Activated naive CD8-positive, alpha-beta T cell (primary cell): ENCODE results near the gene NSUN2.
"Not testable (repeated sequence)": the region's sequence is repeated elsewhere in the genome, so short reads cannot be mapped to it uniquely, and the experiment has no call there.

Experiments used
- H3K27ac Mint-ChIP-seq: one replicate; pipeline ENCODE4 v1.8.0; 2021; ENCODE audit warnings: mixed read lengths
- H3K27me3 Mint-ChIP-seq: one replicate; pipeline ENCODE4 v1.8.0; 2021; ENCODE audit warnings: mixed read lengths
- H3K36me3 Mint-ChIP-seq: one replicate; pipeline ENCODE4 v1.8.0; 2021; ENCODE audit warnings: mixed read lengths
- H3K4me1 Mint-ChIP-seq: one replicate; pipeline ENCODE4 v1.8.0; 2021; ENCODE audit warnings: low read depth, mixed read lengths
- H3K4me3 Mint-ChIP-seq: one replicate; pipeline ENCODE4 v1.8.0; 2021; ENCODE audit warnings: mild to moderate bottlenecking, mixed read lengths
- H3K9me3 Mint-ChIP-seq: one replicate; pipeline ENCODE4 v1.8.0; 2021; ENCODE audit warnings: low read depth, mixed read lengths

The NSUN2 gene

DNA sequence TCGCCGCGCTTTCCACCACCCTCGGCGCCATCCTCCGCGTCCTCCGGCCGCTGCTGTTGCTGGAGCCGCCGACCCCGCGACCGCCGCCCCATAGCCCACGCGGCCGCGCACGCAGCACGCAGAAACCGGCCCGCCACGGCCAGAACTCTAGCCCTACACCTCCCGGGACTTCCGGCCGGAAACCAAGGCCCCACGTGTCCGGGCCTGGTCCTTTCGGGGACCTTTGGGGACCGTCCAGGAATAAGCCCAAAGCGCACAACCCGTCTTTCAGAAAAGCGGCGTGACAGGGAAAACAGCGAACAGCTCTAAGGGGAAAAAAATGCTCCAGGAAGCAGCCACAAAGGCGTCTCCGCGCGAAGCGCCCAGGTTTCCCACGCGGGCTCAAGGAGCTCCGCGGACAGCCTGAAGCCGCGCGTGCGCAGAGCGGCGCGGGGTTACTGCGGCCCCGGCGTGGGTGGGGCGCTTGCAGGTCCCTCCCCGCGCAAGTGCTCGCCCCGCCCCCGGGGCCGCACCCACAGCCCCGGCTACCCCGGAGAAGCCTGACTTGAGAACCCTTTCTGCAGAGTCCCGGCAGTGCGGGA lies at the start of gene NSUN2, which contains the start of gene SRD5A1:
NSUN2 (minus strand) TSS at position 157 of the 581 bp plus-strand sequence; CDS start at position 92, 65 bp downstream.
SRD5A1 (plus strand) TSS at position 553 of the 581 bp plus-strand sequence. CDS start 137 bp downstream, outside the sequence.
- H3K9me3 Mint-ChIP-seq = no peaks in the 10 kb centered on the region
- H3K4me3 Mint-ChIP-seq = peak within 1 kb of the TSS; percentile 100
- H3K4me1 Mint-ChIP-seq = peaks cover 47% of the 10 kb centered on the region
- H3K27ac Mint-ChIP-seq = peak within 1 kb of the TSS; percentile 97
- no peaks in the 10 kb centered on the region for H3K27me3 Mint-ChIP-seq
- peaks cover 18% of the 10 kb centered on the region for H3K36me3 Mint-ChIP-seq

DNA sequence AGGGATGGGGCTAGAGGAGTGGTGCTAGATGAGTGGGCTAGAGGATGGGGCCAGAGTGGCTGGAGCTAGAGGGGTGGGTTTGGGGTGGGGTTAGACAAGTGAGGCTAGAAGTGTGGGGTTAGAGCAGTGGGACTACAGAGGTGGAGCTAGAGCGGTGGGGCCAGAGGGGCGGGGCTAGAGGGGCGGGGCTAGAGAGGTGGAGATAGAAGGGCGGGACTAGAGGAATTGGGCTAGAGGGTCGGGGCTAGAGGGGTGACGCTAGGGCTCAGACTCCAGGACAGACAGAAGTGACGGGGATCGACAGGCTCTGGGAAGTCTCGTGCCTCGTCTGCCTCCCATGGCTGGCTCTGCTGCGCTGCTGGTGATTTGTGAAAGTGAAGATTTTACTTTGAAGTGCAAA lies 49.4 kb upstream of the NSUN2 start:
- Mint-ChIP-seq H3K27me3 (peaks cover 22% of the 10 kb centered on the region), H3K4me3 (no peak overlapping the region), H3K4me1 (peaks cover 4% of the 10 kb centered on the region), H3K27ac (no peak overlapping the region), H3K9me3 (no peaks in the 10 kb centered on the region), H3K36me3 (no peaks in the 10 kb centered on the region)

DNA sequence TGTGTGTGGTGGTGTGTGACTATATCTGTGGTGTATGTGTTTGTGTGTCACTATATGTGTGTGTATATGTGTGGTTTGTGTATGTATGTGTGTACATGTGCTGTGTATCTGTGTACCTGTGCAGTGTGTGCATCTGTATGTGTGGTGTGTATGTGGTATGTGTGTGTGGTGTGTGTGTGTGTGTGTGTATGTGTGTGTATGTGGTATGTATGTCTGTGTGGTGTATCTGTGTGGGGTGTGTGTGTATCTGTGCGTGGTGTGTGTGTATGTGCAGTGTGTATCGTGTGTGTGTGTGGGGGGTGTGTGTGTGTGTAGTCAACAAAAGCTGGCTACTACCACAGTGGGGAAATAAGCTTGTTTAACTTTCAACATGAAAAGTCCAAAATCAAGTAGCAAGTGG lies 48.8 kb upstream of the NSUN2 start:
- peaks cover 2% of the 10 kb centered on the region for H3K4me1 Mint-ChIP-seq
- no peaks in the 10 kb centered on the region for H3K9me3 Mint-ChIP-seq
- no peaks in the 10 kb centered on the region for H3K36me3 Mint-ChIP-seq
- no peak overlapping the region for H3K27ac Mint-ChIP-seq
- H3K27me3 Mint-ChIP-seq = peaks cover 21% of the 10 kb centered on the region
- no peak overlapping the region for H3K4me3 Mint-ChIP-seq

DNA sequence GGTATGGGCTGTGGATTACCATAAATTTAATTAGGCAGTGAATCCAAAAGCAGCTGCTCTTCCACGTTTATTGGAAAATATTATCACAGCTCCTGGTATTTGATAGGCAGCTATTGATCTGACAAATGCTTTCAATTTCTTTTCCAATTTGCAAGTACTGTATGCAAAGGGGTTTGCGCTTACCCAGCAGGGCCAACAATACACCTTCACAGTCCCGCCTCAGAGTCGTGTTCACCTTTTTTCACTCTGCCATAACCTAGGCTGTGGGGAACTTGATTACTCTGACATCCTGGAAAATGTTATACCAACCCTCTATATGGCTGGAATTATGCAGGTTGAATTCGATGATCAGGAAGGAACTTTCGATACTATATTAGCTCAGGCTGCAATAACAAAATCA lies 48.1 kb upstream of the NSUN2 start:
- H3K9me3 Mint-ChIP-seq = no peaks in the 10 kb centered on the region
- no peaks in the 10 kb centered on the region for H3K4me1 Mint-ChIP-seq
- no peak overlapping the region for H3K4me3 Mint-ChIP-seq
- no peak overlapping the region for H3K27ac Mint-ChIP-seq
- no peaks in the 10 kb centered on the region for H3K36me3 Mint-ChIP-seq
- peaks cover 14% of the 10 kb centered on the region for H3K27me3 Mint-ChIP-seq

DNA sequence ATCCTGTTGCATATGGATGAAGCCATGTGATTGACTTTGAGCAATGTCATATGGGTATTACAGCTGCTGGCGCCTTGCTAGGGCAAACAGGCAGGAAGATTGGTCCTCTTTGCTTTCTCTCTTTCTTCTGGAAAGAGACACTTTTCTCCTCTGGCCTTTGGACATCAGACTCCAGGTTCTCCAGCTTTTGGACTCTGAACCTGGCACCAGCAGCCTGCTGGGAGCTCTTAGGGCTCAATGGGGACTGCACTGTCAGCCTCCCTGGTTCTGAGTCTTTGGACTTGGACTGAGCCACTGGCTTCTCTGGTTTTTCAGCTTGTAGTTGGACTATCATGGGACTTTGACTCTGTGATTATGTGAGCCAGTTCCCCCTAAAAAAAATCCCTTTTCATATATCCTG lies 45.5 kb upstream of the NSUN2 start:
- Mint-ChIP-seq H3K4me1 (no peaks in the 10 kb centered on the region), H3K36me3 (no peaks in the 10 kb centered on the region), H3K9me3 (no peaks in the 10 kb centered on the region), H3K27ac (no peak overlapping the region), H3K4me3 (no peak overlapping the region), H3K27me3 (peaks cover 5% of the 10 kb centered on the region)

DNA sequence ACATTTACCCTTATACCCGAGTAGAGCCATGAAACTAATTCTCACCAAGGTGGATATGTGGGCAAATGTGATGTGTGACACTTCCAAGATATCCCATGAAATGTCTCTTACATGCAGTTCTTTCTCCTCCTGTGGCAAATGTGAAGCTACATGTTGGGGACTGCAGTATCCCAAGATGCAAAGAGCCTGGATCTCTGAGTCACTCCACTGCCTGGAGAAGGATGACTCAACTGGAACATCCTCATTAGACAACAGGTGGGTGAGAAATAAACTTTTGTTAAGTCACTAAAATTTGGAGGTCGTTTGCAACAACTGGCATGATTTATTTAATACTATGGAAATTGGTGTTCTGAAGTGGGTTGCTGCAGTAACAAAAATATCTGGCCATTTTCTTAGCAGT lies 43.9 kb upstream of the NSUN2 start:
- H3K9me3 Mint-ChIP-seq = no peaks in the 10 kb centered on the region
- H3K4me1 Mint-ChIP-seq = no peaks in the 10 kb centered on the region
- H3K27me3 Mint-ChIP-seq = peaks cover 5% of the 10 kb centered on the region
- H3K36me3 Mint-ChIP-seq = peaks cover 6% of the 10 kb centered on the region
- no peak overlapping the region for H3K4me3 Mint-ChIP-seq
- no peak overlapping the region for H3K27ac Mint-ChIP-seq

DNA sequence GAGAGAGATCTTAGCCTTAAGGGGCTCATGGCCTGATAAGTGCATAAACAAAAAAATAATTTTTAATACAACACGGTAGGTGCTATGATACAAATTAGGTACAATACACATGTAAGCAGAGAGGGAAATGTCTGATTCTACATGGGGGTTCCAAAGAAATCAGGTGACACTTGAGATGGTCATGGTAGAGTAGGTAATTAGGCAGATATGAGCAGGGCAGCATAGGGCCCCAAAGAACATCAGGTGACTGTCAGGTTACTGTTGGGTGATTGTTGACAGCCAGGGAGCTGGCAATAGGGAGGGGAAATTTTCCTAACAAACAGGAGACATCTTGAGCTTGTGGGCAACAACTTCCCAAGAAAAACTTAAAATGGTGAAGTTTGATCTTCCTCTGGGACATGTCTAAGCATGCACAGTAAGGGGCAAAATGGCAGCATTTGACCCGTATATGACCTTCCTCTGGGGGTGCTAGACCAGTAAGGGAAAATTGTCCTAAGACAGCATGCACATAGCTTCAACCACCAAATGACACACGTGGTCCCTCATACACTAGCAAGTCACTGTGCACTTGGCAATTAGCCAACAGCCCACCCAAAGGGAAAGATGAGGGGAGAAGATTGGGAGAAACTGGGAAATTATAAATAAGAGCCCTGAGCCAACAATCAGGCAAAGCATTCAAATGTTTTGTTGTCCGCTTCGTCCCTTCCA lies 43.1 kb upstream of the NSUN2 start:
- H3K27ac Mint-ChIP-seq = no peak overlapping the region

DNA sequence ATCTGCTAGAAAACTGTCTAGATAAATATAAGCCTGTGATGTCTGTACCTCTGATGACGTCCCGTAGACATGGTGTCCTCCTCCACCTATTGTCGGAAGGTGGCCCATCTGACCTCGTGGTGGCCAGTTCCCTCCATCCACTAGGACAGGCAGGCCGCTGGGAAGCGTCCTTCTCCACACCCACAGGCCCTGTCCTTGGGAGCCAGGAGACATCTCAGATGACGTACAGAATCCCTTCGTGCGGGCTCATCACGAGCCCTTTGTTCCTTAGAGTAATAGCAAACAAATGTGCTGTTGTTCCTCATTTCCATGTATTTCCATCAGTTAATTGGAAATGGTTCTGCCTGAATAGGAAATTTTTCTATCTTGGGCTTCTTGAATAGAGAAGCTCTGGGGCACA lies 42.0 kb upstream of the NSUN2 start:
- Mint-ChIP-seq H3K36me3 (peaks cover 18% of the 10 kb centered on the region), H3K9me3 (no peaks in the 10 kb centered on the region), H3K27ac (no peak overlapping the region), H3K27me3 (no peaks in the 10 kb centered on the region), H3K4me1 (no peaks in the 10 kb centered on the region), H3K4me3 (no peak overlapping the region)

More for the DNA sequence above, 43.1 kb upstream of the NSUN2 start:
- Mint-ChIP-seq H3K27me3 (peaks cover 2% of the 10 kb centered on the region), H3K36me3 (peaks cover 9% of the 10 kb centered on the region), H3K4me1 (no peaks in the 10 kb centered on the region), H3K9me3 (no peaks in the 10 kb centered on the region), H3K4me3 (no peak overlapping the region)

DNA sequence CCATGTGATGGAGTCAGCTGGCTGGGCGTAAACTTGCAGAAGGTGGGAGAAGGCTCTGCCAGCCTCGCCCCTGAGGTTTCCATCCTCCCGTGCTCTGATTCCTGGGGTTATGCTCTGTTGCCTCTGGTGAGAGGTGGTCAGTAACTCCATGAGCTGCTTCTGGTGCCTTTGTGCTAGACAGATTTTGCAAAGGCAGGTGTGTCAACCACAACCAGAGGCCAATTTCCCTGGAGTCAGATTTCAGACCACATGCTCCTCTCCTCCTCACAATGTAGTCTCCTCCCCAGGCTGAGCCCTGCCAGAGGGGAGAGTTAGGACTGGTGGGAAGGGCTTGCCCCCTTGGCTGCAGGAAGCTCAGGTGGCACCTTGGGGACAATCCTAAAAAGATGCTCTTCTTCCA lies 41.6 kb upstream of the NSUN2 start:
- Mint-ChIP-seq H3K4me1 (no peaks in the 10 kb centered on the region), H3K36me3 (peaks cover 20% of the 10 kb centered on the region), H3K27me3 (no peaks in the 10 kb centered on the region), H3K9me3 (no peaks in the 10 kb centered on the region), H3K27ac (no peak overlapping the region), H3K4me3 (no peak overlapping the region)

DNA sequence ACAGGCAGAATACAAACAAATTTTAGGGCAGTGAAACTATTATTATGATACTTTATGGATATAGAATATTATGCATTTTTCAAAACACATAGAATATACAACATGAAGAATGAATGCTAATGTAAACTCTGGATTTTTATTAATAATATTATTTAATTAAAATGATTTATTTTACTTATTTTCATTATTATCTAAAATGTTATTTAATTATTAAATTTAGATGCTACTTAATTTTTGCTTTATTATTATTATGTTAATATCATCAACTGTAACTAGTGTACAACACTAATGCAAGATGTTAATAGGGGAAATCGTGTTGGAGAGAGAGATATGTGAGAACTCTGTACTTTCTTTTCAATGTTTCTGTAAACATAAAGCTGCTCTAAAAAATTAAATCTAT lies 41.1 kb upstream of the NSUN2 start:
- H3K4me1 Mint-ChIP-seq = no peaks in the 10 kb centered on the region
- no peak overlapping the region for H3K4me3 Mint-ChIP-seq
- no peak overlapping the region for H3K27ac Mint-ChIP-seq
- H3K27me3 Mint-ChIP-seq = no peaks in the 10 kb centered on the region
- no peaks in the 10 kb centered on the region for H3K9me3 Mint-ChIP-seq
- H3K36me3 Mint-ChIP-seq = peaks cover 20% of the 10 kb centered on the region

DNA sequence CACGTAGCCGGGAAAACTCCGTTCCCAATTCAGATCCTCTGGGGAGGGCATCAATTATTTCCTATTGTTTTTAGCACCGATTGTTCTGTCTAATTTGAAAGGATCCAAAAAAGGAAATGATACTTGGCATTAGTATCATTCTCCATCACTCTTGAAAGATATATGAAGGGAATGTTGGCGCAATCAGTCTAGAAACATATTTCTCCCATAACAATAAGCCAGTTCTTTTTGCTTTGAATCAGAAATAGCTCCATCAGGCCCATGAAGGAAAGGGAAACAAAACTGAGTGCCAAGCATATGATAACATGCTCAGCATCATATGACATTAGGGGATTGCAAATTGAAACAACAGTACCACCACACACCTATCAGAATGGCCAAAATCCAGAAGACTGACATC lies 40.2 kb upstream of the NSUN2 start:
- peaks cover 20% of the 10 kb centered on the region for H3K36me3 Mint-ChIP-seq

DNA sequence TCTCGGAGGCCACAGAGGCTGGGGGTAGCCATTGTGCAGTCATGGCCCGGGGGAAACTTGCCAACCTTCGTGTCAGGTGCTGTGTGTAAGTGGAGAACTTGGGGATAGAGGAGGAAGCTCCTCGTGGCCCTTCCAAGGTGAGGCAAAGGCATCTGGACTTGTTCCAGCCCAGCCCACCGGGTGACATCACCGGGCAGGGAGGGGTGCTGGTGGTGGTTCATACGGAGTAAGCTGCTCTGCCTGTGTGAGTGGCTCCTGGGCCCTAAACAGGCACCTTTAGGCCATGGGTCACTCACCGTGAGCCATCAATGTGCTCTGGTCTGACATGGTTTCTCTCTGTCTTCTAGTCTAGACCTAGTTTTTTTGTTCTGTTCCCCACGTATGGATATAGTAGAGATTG lies 35.9 kb upstream of the NSUN2 start:
- not testable (repeated sequence) for H3K9me3 Mint-ChIP-seq, H3K4me1 Mint-ChIP-seq, H3K27ac Mint-ChIP-seq, H3K4me3 Mint-ChIP-seq, H3K27me3 Mint-ChIP-seq
- H3K36me3 Mint-ChIP-seq = peaks cover 23% of the 10 kb centered on the region

More for the DNA sequence above, 40.2 kb upstream of the NSUN2 start:
- Mint-ChIP-seq H3K27me3 (no peaks in the 10 kb centered on the region), H3K9me3 (no peaks in the 10 kb centered on the region), H3K27ac (no peak overlapping the region), H3K4me1 (no peaks in the 10 kb centered on the region), H3K4me3 (no peak overlapping the region)

DNA sequence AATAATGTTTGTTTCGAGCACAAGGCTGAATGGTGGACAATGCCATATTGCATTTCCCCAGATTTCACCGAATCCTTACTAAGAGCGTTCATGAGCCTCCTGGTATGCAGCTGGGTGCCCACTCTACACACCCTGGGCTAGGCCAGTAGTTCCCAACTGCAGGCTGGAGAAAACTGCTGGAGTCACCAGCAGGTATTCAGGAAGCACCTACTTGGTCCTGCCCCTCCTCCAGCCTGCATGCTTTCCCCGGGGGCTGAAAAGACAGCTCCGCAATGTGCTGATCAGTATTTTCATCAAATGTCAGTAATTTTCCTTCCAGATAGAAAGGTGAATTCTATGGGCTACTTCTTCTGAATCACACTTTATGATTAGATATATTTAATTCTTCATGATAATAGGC lies 34.8 kb upstream of the NSUN2 start:
- no peak overlapping the region for H3K27ac Mint-ChIP-seq
- no peaks in the 10 kb centered on the region for H3K4me1 Mint-ChIP-seq
- H3K9me3 Mint-ChIP-seq = no peaks in the 10 kb centered on the region
- peaks cover 17% of the 10 kb centered on the region for H3K36me3 Mint-ChIP-seq
- no peak overlapping the region for H3K4me3 Mint-ChIP-seq
- H3K27me3 Mint-ChIP-seq = no peaks in the 10 kb centered on the region

DNA sequence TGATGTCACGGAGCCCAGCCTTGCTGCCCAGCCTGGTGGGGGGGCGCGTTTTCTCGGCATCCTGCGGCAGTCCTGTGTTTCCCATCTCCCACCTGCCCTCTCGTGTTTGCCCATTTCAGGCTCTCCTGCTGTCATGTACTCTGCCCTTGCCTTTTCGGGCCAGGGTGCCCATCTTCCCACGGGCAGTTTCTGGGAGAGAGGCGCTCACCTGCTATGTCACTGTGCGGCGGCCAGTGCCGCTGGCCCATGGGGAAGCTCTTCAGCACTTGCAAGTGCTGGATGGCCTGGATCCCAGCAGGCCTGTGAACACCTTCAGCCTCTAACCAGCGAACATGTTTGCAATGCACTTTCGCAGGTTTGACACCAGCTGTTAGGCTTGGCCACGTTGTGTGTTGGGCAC lies 33.9 kb upstream of the NSUN2 start:
- Mint-ChIP-seq H3K27me3 (no peaks in the 10 kb centered on the region), H3K27ac (no peak overlapping the region), H3K36me3 (peaks cover 17% of the 10 kb centered on the region), H3K4me3 (no peak overlapping the region), H3K9me3 (no peaks in the 10 kb centered on the region), H3K4me1 (no peaks in the 10 kb centered on the region)

DNA sequence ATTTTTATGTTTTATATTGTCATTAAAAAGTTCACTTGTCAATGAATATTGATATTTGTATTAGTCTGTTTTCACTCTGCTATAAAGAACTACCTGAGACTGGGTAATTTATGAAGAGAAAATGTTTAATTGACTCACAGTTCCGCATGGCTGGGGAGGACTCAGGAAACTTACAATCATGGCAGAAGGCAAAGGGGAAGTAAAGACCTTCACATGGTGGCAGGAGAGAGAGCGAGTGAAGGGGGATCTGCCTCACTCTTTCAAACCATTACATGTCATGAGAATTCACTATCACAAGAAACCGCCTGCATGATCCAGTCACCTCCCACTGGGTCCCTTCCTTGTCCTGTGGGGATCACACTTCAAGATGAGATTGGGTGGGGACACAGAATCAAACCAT lies 27.8 kb upstream of the NSUN2 start:
- Mint-ChIP-seq H3K36me3 (peaks cover 14% of the 10 kb centered on the region), H3K4me3 (no peak overlapping the region), H3K27ac (no peak overlapping the region), H3K4me1 (no peaks in the 10 kb centered on the region), H3K27me3 (no peaks in the 10 kb centered on the region), H3K9me3 (no peaks in the 10 kb centered on the region)
